Neuron (in vitro differentiated cells): ENCODE results near the gene SCAMP4.

ENCODE experiments used
- H2AFZ ChIP-seq: one replicate; pipeline ENCODE4 v1.6.1; 2013; ENCODE audit warnings: low read depth, mild to moderate bottlenecking, inconsistent platforms, low read length, moderate library complexity
- H3K27me3 ChIP-seq: one replicate; pipeline ENCODE4 v1.6.1; 2013; ENCODE audit warnings: low read length; ENCODE audit not compliant: insufficient read depth
- H3K36me3 ChIP-seq: one replicate; pipeline ENCODE4 v1.6.1; 2013; ENCODE audit warnings: low read length; ENCODE audit not compliant: insufficient read depth
- H3K4me1 ChIP-seq: one replicate; pipeline ENCODE4 v1.6.1; 2013; ENCODE audit warnings: low read length; ENCODE audit not compliant: insufficient read depth
- H3K4me3 ChIP-seq: 2 replicates; pipeline ENCODE4 v1.5.1; 2013; ENCODE audit warnings: mild to moderate bottlenecking, low read length, moderate library complexity
- H3K9me3 ChIP-seq: one replicate; pipeline ENCODE4 v1.6.1; 2013; ENCODE audit warnings: low read length

Gene SCAMP4

DNA sequence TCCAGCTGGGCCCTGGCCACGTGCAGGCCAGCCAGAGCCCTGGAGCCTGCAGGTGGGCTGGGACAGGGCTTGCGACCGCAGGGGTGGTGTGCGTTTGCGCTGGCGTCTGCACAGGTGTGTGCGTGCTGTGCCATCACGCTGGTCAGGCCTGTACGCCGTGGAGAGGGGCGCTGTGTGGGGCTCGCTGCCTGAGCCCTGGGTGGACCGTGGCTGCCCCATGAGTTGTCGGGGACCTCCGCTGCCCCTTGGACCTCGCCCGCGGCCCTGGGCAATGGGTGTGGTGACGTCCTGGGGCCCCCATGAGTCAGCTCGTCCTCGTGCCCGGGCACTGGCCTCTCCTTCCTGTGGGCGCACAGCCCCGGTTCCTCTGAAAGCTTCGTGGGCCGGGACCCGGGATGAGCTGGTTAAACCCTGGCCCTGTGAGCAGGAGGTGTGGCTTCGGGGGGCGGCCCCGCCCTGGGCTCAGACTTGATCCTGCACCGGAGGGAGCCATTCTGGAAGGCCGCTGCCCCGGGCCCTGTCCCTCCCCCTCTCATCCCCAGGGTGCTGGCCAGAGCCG is 42.5 kb downstream of the SCAMP4 start:
- peaks cover 12% of the 10 kb centered on the region for H3K9me3 ChIP-seq
- H3K27me3 ChIP-seq = no peaks in the 10 kb centered on the region
- no peak overlapping the region for H2AFZ ChIP-seq
- H3K36me3 ChIP-seq = peaks cover 14% of the 10 kb centered on the region
- peaks cover 11% of the 10 kb centered on the region for H3K4me1 ChIP-seq
- no peak overlapping the region for H3K4me3 ChIP-seq

DNA sequence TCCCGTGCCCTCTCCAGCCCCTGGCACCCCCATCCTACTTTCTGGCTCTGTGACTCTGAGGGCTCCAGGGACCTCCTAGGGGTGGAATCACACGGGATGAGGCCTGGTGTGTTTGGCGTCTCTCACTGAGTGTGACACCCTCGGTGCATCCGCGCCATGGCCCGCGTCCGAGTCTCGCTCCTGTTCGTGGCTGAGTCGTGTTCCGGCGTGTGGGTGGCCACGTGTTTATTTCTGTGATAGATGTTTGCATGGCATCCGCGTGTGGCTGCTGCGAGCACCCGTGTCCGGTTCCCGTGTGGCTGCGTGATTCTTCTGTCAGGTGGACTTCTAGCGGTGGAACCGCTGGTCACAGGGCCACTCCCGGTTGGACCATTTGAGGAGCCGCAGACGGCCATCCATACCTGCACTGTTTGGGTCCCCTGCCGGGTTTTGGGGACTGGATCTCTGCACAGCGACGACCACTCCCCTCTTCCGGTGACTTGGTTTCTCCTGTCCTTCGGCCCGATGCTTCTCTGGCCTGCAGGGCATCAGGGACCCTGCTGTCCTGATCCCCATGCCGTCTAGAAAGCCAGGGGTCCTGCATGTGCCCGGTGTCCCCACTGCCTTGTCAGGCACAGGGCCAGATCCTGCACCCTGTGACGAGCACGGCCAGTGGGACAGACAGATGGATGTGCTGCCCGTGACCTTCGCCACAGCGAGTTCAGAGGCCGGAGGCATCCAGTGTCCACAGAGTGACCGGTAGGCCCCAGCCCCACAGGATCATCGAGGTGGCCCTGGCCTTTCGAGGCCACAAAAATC is 44.3 kb downstream of the SCAMP4 start:
- Histone ChIP-seq H3K36me3 (peaks cover 14% of the 10 kb centered on the region), H3K9me3 (peaks cover 12% of the 10 kb centered on the region), H2AFZ (no peak overlapping the region), H3K4me3 (no peak overlapping the region), H3K4me1 (no peaks in the 10 kb centered on the region), H3K27me3 (no peaks in the 10 kb centered on the region)

DNA sequence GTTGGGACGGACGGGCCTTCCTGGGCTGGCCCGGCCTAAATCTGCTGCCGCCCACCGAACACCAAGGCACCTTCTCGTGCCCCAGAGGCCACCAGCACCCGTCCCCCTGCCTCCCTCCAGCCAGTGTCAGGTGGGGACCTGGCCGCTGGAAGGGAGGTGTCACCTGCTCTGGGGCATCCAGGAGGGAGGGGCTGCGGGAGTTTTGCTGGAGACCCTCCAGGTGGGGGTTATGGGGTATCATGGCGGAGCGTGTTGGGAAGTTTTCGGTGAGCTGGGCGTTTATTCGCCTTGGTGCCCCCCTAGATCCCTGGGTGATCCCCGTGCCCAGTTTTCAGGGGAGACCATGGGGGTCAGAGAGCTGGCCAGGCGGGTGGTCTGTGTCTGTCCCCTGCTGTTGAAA is 45.4 kb downstream of the SCAMP4 start:
- Histone ChIP-seq H3K4me3 (no peak overlapping the region), H3K4me1 (no peaks in the 10 kb centered on the region), H3K36me3 (peaks cover 14% of the 10 kb centered on the region), H2AFZ (no peak overlapping the region), H3K27me3 (no peaks in the 10 kb centered on the region), H3K9me3 (peaks cover 12% of the 10 kb centered on the region)

DNA sequence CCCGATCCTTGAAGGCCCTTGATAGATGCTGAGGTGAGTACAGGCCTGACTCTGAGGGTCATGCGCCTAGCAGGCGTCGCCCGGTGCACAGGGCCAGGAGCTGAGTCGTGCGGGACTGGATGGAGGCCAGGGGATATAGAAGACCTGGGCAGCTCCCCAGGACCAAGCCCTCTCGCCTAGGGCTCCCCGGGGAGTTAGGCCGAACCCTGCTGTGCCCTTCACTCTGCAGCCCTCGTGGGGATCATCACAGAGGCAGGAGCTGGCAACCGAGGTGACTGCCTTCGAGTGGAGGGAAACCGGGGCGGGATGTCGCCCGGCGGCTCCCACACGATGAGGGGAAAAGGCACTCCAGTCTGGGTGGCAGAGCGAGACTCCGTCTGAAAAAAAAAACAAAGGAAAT is 47.4 kb downstream of the SCAMP4 start:
- Histone ChIP-seq H3K36me3 (peaks cover 17% of the 10 kb centered on the region), H3K27me3 (no peaks in the 10 kb centered on the region)

DNA sequence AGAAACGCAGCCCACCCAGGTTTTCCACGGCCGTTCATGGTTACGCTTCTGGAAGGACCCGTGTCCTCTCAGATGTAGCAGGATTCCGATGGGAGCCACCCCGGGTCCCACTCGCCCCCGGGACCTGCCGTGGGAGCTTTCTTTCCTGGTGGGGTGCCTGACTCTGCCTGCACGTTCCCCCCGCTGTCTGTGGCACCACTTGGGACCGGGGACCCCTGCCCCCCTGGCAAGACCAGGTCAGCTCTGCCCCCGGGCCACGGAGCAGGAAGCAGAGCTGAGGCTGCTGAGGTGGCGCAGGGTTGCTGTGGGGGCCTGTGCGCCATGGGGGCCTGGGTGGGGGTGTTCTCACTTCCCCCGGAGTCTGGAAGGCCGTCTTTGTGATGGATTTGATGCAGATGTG is 47.8 kb downstream of the SCAMP4 start:
- H3K4me3 ChIP-seq = no peak overlapping the region
- H3K36me3 ChIP-seq = peaks cover 17% of the 10 kb centered on the region
- peaks cover 10% of the 10 kb centered on the region for H3K9me3 ChIP-seq
- no peaks in the 10 kb centered on the region for H3K4me1 ChIP-seq
- H3K27me3 ChIP-seq = no peaks in the 10 kb centered on the region
- H2AFZ ChIP-seq = no peak overlapping the region

More for the DNA sequence above, 47.4 kb downstream of the SCAMP4 start:
- Histone ChIP-seq H3K4me1 (no peaks in the 10 kb centered on the region), H2AFZ (no peak overlapping the region), H3K9me3 (peaks cover 10% of the 10 kb centered on the region), H3K4me3 (no peak overlapping the region)

DNA sequence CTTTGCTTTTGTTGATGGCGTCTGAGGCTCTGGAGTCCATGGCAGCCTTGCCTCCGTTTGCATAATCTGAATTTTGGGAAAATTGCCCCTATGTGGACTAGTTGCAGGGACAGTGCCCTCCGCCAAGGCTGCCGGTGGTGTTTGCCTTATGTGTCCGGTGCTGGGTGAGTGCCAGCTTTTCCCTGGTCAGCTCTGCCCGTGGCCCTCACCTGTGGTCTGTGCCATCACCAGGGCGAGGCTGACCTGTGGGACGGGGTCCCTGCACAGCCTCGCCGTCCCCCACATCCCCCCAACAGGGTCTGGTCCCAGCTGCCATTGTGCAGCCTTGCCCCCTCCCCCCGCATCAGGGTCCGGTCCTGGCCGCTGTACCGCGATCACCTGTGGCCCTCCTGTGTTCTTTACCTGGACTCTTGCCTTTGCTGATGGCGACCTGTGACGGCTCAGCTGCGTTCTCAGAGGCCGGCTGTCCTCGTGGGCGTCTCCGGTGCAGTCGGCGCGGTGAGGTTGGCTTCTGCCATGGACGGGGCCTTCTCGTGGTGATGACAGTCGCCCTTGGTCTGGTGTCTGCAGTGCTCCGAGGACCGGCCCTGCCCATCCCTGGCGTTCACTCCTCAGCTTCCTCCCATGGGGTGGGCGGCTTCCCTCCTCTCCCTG is 48.4 kb downstream of the SCAMP4 start:
- Histone ChIP-seq H2AFZ (no peak overlapping the region), H3K9me3 (peaks cover 9% of the 10 kb centered on the region), H3K4me3 (no peak overlapping the region), H3K36me3 (peaks cover 16% of the 10 kb centered on the region), H3K4me1 (no peaks in the 10 kb centered on the region), H3K27me3 (no peaks in the 10 kb centered on the region)

DNA sequence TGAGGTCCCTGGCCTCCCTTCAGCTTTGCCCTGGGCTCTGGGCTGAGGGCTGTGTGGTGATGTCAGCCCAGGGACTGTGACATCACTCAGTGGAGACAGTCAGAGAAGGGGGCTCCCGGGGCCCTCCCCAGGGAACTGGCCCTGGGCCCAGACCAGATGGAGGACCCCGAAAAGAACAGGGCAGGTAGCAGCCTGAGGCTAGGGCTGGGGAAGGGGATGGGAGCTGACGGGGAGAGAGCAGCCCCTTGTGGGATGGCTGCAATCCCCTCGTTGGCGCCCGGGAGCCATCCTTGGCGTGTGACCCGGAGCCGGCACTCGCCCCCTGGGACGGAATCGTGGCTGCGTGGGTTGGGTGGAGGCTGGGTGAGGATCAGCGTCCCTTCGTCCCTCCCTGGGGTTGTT is 49.3 kb downstream of the SCAMP4 start:
- Histone ChIP-seq H3K27me3 (no peaks in the 10 kb centered on the region), H3K4me1 (no peaks in the 10 kb centered on the region), H3K36me3 (peaks cover 9% of the 10 kb centered on the region), H3K4me3 (no peak overlapping the region), H2AFZ (no peak overlapping the region), H3K9me3 (peaks cover 2% of the 10 kb centered on the region)

DNA sequence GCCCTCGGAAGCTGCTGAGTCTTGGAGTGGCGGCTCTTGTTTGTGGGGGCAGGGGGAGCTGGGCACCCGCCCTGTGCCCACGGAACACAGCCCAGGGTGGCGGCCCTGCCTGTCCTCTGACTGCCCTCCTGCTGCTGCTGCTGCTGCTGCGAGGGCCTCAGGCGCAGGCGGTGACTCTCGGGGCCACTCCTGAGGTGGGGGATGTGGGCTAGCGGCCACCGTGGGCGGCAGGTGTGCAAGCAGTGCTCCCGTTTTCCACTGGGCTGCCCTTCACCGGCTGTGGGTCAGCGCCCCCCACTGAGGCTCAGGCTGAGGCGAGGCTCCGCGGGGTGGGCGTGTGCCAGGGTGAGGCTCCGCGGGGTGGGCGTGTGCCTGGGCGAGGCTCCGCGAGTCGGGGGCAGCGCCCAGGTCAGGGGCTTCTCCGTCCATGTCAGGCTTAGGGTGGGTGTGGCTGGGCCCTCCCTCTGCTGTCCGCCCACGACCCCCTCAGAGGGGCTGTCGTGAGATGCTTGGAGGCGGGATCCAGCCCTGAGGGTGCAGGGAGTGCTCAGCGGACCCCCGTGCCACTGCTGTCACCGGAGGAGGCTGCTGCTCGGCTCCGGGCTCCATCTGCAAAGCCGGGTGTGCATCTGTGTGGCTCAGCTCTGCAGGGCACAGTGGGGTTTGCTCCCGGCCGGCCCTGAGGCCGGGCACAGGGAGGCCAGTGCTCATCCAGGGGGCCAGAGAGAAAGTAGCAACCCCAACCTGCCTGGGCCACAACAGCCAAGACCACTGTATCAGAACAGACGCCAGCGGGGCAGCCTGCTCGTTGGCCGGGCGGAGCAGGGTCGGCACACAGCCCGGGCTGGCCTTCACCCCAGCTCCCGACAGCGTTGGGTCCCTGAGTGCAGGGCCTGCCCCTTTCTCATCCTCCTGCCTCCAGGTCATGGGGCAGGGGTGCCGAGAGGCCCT is 50.2 kb downstream of the SCAMP4 start:
- Histone ChIP-seq H2AFZ (no peak overlapping the region), H3K36me3 (peaks cover 6% of the 10 kb centered on the region), H3K27me3 (no peaks in the 10 kb centered on the region), H3K9me3 (peaks cover 2% of the 10 kb centered on the region), H3K4me3 (no peak overlapping the region), H3K4me1 (no peaks in the 10 kb centered on the region)

DNA sequence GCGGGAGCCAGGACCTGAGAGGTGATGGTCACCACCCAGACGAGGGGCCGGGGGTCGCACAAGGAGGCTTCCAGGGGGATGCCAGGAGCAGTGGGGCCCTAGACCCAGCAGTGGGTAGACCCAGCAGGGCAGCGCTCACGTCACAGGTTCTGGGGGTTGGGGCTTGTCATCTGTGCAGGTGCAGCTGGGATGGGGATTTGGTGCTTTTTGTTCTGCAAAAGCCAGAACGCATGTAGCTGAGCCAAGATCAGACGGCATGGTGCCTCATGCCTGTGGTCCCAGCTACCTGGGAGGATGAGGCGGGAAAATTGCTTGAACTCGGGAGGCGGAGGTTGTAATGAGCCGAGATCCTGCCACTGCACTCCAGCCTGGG is 50.9 kb downstream of the SCAMP4 start:
- no peaks in the 10 kb centered on the region for H3K27me3 ChIP-seq
- H3K36me3 ChIP-seq = peaks cover 8% of the 10 kb centered on the region
- no peaks in the 10 kb centered on the region for H3K4me1 ChIP-seq
- no peak overlapping the region for H2AFZ ChIP-seq
- H3K4me3 ChIP-seq = no peak overlapping the region
- H3K9me3 ChIP-seq = peaks cover 2% of the 10 kb centered on the region

DNA sequence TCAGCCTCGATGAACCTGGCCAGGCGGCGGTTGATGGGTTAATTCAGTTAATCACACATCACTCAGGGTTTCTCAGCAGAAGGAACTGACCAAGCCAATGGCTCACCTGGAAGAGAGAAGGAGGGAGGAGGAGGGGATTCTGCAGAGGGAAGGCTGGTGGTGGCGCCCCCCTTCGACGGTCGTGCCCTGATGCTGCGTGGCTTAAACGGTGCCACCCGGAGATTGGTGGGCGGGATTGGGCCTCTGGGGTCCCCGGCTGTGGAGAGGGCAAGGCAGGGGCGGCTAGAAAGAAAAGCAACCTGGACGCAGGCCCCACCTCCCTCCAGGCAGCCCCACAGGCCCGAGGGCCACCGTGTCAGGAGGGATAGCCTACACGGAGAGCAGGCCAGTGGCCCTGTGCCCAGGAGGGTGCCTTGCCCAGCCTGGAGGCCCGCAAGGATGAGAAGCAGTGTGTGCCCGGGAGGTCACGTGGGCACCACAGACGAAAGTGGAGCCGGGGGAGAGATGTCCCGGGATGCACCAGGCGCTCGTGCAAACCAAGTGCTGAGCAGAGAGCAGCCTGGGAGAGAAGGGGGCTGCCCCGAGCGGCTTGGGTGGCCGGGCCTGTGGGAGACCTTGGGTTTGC is 51.8 kb downstream of the SCAMP4 start:
- H2AFZ ChIP-seq = no peak overlapping the region
- peaks cover 7% of the 10 kb centered on the region for H3K36me3 ChIP-seq

DNA sequence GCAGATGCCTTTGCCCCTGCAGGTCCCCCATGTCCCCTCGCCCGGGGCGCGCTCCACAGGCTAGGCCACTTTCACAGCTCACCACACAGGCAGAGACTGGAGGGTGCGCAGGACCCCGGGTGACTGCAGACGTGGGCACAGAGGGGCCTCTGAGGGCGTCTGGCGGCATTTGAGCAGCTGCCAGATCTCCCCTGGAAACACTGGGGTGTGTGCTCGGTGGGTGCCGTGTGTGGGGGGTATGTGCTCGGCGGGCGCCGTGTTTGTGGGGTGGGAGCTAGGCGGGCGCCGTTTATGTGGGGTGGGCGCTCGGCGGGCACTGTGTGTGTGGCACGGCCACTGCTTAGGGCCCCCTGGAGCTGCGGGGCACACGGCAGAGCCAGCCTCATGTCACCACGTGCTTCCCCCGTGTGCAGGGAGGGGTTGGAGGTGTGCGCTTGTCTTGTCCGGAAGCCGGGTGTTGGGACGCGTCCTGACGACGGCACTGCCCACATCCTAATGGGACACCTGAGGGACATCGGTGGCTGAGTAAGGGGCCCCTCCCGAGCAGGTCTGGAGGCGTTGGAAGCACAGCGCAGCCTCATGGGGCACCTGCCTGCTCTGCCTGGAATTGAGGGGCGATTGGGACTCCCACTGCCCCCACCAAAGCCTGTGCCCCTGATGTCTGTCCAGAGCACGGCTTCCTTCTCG is 52.5 kb downstream of the SCAMP4 start:
- H3K27me3 ChIP-seq = no peaks in the 10 kb centered on the region
- peaks cover 9% of the 10 kb centered on the region for H3K36me3 ChIP-seq
- no peak overlapping the region for H3K4me3 ChIP-seq
- H2AFZ ChIP-seq = no peak overlapping the region
- peaks cover 2% of the 10 kb centered on the region for H3K9me3 ChIP-seq
- no peaks in the 10 kb centered on the region for H3K4me1 ChIP-seq

More for the DNA sequence above, 51.8 kb downstream of the SCAMP4 start:
- H3K9me3 ChIP-seq = no peaks in the 10 kb centered on the region
- no peak overlapping the region for H3K4me3 ChIP-seq
- H3K4me1 ChIP-seq = no peaks in the 10 kb centered on the region
- H3K27me3 ChIP-seq = no peaks in the 10 kb centered on the region
